ENCODE results near the gene SLC6A13.
A peak's percentile ranks its signal among the peaks of the same experiment; 100 is the strongest.
"Not testable (repeated sequence)": the region's sequence is repeated elsewhere in the genome, so short reads cannot be mapped to it uniquely, and the experiment has no call there.

Gene SLC6A13

DNA sequence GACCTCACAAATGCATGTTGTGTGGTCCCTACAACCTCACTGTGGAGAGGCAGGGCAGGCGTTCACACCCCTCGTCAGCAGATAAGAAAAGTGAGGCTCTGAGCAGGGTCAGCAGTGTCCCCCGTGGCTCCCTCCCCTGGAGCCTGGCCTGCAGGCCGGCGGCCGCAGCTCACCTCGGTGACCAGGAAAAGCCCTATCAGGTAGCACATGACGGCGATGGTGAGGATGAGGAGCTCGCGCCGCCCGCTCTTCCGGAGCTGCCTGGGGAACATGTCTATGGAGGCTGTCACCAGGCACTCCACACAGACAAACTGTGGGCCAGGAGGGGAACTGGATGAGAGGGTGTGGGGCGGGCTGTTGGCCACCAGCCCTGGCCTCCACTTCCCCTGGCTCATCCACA is 66.7 kb downstream of the SLC6A13 start:
- DNase-seq = no peak

DNA sequence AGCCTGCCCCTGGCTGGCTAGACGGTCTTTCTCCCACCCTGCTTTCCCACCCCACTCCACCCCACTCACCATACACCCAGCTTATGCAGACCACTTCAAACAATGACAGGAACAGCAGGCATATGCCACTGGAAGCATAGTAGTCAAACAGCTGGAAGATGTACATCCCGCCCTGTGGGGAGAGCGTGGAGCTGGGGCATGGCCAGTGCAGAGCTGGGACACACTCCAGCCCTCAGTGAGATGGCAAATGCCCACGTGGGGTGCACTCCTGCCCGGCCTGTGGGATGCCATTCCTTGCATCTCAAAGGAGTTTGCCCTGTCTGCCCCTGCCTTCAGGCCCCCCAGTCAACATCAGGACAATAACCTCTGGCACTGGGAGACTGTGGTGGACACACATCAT is 67.5 kb downstream of the SLC6A13 start:
- no peak for DNase-seq

DNA sequence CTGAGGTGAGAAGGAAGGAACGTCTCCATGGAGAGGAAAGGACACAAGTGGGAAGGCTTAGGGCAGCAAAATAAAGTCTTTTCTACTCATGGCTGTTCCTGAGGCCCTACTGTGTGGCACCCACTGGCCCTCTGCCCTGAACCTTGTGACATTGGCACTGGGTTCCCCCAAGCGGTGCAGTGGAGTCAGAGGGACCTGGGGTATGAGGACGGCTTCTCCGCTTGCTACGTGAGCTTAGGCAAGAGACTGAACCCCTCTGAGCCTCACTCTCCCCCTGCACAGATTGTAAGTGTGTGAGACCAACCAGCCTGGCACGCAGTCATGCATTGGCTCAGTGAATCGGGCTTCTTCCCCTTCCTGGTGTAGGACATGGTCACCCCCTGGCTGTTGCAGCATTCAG is 68.4 kb downstream of the SLC6A13 start:
- DNase-seq = no peak

DNA sequence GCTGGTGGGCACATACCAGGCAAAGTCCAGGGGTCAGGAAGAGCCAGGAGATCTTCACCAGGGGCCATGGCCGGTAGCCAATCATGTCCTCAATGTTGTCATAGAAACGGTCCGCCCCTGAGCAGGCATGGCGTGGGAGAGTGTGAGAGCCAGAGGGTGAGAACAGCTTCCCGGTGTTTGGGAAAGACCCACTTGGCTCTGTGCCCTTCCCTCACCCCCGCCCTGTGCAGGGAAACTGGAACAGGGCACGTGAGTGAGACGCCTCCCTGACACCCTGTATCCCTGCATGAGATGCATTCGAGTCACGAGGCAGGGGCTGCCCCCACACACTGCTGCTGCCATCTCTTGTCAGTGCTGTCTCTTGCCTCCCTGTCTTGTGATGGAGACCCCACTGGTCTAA is 69.4 kb downstream of the SLC6A13 start:
- DNase-seq = no peak

DNA sequence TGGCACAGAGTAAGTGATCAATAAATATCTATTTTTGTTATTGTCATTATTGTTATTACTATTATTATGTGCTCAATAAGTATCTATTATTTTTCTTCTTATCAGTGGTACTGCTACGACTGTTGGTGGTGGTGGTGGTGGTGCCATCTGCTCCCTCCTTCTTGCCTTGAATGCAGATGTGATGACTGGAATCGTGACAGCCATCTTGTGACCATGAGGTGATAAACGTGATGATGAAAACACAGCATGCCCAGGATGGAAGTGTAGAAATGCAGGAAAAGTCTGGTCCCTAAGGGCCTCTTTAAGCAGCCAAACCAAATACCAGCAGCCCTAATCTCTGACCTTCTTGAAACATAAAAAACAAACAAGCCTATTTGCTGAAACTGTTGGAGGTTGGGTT is 71.1 kb downstream of the SLC6A13 start:
- DNase-seq = no peak

DNA sequence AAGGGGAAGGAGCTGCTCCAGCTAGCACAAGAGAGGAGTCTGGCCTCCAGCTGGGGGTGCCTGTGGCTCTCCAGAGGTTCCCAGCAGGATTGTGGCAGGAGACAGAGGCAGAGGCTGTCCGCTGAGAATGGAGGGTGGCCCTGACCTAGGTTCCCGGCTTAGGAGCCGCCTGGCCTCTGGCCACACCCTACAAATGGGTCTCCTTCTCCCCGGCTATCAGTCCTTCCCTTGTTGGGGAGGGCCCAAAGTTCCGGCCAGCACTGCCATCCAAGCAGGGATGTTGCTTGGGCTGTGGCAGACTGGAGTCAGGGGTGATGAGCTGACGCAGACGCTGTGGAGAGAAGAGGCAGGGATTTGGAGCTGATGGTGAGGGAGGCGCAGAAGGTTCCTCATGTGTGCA is 71.8 kb downstream of the SLC6A13 start:
- DNase-seq = no peak

DNA sequence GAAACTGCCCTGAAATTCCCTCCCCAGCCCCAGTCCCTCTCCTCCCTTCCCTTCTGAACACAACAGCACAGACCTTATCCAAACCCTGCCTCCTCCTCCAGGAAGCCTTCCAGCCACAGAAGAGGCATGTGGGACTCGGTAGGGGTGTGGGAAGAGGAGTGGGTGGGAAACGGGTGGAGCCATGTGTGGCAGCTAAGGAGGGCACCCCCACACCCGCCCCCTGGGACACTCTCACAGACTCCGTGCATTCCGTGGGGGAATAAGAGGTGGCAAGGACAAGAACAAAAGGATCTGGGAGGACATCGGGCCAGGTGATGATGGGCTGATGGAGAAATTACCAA is 73.0 kb downstream of the SLC6A13 start:
- no peak for DNase-seq

DNA sequence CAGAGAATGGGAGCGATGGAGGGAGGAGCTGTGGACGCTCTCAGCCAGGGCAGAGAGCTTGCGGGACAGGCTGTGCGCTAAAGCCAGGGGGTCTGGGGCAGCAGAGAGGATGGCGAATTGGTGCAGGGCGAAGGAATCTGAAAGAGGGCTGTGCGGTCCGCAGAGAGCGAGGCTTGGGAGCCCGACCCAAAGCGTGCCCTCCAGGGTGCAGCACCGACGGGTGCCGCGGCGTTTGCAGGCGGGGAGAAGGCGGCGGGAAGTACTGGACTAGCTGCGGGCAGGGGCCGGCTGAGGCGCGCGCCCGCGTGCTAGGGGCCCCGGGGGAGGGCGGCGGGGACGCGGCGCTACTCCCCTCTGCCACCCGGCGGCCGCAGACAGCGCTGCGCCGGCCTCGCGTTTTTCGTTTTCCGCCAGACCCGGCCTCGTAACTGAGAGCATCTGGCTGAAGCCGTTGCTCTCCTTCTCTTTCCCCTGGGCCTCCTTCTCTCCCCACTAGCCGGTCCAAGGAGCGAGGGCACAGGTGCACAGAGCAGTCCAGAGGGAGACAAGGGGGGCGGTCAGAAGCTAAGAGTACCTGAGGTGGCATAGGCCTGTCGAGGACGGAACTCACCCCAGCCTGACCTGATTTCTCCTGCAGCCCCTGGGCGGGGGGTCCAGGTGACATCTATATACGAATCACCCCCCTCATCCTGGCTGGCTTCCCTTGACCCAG is 73.6 kb downstream of the SLC6A13 start:
- peak; percentile 20 to 81 for DNase-seq

DNA sequence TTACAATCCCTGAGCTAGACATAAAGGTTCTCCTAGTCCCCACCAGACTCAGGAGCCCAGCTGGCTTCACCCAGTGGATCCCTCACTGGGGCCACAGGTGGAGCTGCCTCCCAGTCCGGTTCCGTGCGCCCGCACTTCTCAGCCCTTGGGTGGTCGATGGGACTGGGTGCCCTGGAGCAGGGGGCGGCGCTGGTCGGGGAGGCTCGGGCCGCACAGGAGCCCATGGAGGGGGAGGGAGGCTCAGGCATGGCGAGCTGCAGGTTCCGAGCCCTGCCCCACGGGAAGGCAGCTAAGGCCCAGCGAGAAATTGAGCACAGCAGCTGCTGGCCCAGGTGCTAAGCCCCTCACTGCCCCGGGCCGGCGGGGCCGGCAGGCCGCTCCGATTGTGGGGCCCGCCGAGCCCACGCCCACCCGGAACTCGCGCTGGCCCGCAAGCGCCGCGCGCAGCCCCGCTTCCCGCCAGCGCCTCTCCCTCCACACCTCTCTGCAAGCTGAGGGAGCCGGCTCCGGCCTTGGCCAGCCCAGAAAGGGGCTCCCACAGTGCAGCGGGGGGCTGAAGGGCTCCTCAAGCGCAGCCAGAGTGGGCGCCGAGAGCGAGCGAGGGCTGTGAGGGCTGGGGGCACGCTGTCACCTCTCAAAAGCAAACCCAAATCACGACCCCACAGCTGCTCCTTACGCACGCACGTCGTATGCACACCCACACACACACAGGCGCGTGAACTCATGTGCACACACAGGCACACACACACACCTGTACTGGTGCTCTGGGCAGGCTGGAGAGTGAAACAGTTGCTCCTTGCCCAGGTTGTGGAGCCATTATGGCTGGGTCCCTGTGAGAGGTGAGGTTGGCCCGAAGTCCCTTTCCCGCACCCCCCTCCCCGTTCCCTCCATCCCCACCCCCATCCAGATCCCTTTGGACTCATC is 74.4 kb downstream of the SLC6A13 start:
- DNase-seq = not testable (repeated sequence)

DNA sequence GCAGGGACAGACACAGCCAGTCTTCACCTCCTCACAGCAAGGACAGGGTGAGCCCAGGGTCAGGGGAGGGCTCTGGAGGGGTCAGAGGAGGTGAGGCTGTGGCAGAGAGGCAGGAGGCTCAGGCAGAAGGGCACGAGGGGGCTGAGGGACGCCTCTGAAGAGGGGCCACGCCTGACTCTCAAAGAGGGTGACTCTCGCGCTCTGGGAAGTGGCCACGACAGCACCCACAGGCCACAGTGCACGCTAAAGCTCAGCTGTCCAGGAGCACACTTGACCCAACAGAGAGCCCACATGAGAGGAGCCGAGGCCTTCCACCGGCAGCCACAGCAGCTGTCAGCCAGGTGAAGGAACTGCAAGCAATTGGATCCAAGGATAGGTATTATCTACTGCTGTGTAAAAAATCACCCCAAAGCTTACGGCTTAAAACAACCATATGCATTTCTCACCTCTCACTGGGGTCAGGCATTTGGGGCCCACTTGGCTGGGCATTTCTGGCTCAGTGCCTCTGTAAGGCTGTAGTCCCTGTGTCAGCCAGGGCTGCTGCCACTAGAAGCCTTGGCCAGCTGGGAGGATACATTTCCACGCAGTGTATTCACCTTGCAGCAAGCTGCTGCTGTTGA is 76.5 kb downstream of the SLC6A13 start:
- no peak for DNase-seq

DNA sequence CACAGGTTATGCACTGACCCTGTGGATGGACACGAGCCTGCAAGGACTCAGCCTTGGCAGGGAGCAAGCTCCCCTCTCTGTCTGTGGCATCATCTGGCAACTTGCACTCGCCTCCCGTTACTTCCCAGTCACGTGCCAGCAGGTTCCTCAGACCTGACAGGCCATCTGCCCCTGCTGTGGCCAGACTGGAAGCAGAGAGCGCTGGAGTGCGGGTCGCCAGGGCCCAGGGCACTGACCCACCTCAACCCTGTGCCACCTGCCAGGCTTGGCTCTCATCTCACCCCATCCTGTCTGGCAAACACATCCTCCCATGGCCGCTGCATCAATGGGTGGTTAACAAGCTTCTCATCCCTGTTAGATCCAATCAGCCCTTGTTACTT is 77.1 kb downstream of the SLC6A13 start:
- DNase-seq = no peak

DNA sequence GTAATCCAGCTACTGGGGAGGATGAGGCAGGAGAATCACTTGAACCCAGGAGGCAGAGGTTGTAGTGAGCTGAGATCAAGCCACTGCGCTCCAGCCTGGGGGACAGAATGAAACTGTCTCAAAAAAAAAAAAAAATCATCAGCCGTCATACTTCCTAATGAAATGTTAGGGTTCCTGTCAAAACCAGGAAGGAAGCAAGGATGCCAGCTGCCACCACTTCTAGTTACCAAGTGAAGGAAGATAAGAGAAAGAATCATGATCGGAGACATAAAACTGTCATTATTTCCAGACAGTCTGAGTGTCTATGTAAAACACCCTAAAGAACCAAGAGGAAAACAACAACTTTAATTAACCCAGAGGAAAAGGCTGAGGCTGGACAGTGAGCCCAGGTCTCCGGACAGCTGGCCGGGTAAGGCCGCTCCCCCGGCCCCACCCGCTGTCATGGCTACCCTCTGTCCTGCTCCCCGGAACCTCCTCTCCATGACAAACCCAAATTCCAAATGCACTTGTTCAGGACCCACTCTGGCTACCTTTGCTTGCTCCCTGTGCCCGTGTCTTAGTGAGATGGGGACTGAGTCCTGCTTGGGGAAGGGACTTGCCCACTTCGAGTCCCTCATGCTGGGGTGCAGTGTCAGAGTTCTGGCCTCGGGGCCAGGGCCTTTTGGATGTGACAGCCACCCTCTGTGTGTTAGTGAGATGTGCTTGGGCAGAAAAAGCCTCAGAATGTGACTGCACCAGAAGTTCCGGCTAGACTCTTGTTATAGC is 77.6 kb downstream of the SLC6A13 start:
- DNase-seq = no peak

DNA sequence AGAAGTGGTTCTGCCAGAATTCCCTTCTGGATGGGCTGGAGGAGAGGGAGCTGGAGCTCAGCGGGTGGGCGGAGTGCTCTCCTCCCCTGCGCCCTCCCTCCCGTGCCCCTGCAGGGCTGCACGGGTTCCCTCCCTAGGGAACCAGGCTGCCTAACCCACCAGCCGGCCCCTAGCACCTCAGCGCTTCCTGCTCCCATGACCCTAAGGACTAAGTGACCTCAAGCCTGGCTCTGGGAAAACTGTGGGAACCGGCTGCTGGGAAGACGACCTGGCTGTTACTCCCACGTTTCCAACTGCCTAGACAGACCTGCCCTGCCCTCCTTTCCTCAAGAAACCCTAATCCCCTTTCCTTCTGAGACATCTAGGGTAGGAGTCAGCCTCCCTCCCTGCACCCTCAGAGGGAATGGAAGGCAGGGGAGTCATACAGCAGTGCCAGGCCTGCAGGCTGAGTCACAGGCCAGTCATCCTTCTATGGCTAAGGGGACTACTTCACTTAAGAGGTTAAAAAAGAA is 80.2 kb downstream of the SLC6A13 start:
- no peak for DNase-seq

DNA sequence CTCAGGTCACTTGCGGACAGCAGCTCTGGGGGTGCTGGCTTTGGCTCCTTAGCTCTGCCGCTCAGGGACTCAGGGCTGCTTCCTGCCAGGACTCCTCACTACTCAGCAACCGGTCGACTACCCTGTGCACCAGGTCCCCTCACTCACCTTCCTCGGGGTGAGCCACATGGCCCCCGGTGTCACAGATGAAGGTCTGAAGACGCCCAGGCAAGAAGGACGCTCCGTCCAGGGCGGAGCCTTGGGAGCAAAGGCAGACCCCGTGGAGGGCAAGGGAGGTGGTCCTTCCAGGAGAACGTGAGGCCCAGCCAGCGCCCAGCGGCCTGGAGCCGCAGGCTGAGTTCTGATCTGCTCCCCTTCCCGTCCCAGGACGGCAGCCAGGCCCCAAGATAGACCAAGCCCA is 80.7 kb downstream of the SLC6A13 start:
- DNase-seq = no peak

DNA sequence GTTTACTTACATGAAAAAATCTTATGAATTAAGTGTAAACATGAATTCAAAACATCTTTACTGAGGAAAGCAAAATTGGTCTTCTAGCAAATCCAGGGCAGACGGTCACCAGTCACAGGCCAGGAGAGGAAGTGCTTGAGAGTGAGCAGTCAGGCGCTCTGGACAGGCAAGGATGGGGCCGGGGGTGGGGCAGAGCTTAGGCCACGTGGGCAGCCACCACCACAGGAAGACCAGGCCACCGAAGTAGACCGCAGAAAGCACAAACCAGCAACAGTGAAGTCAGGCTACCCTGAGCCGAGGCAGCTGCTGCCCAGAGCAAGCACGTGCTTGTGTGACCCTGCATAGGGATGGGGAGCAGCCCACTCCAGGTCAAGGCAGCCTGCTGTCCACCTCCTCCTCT is 82.2 kb downstream of the SLC6A13 start:
- no peak for DNase-seq

DNA sequence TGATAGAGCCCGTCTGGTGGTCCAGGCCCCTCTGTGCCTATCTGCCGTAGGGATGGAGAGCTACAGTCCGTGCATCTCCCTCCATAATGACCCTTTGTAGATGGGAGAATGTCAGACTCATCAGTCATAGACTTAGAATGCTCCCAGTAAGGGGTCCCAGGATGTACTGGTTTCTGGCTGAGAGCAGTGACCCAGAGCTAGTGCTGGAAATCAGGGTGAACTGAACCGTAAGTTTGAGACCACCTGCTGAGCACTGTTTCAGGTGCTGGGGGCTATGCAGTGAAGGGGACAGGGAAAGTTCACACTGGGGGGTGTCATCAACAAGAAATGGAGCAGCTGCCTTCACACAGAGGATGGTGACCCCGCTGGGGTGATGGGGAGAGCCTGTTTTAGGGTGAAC is 82.8 kb downstream of the SLC6A13 start:
- no peak for DNase-seq

DNA sequence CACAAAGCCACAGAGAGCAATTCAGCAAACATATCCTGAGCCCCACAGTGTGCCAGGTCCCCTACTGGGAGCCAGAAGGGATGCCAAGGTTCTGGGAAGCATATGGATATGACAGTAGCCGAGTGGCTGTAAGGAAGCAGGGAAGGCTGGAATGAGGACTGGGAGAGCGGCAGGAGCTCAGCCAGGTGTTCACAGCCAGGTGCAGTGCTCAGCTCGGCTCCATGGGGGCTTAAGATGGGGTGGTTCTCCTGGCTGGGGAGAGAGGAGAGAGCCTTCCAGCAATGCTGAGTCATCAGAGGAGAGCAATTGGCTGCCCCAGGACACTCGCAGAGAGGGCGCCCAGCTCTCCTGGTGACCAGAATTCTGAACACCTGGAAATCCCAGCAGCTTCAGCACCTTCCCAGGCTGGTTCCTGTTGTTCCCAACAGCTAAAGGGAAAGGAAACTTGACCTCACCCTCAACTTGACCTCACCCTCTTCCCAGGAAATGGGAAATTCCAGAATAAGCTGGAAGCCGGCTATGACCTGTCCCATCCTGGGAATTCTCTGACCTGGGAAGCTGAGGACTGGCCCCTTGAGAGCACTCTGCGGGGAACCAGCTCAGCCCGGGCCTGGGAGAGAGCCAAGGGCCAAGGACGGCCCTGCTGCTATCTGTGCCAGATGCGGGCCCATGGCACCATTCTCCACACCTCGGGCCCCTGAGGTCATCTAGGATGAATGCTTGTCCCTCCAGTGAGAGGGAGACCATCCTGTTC is 83.3 kb downstream of the SLC6A13 start:
- DNase-seq = no peak

DNA sequence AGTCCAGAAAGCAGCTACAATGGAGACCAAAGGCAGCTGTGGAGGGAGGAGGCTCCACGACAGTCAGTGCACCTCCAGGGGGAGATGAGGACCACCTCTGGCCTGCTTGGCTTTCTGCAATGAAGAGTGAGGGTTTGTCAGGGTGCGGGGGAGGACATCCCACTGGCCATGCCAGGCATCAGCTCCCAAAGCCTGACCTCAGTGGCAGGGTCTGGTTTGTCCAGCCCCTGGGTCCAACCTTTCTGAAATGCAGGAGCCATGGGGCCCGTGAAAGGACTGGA is 83.9 kb downstream of the SLC6A13 start:
- DNase-seq = no peak

DNA sequence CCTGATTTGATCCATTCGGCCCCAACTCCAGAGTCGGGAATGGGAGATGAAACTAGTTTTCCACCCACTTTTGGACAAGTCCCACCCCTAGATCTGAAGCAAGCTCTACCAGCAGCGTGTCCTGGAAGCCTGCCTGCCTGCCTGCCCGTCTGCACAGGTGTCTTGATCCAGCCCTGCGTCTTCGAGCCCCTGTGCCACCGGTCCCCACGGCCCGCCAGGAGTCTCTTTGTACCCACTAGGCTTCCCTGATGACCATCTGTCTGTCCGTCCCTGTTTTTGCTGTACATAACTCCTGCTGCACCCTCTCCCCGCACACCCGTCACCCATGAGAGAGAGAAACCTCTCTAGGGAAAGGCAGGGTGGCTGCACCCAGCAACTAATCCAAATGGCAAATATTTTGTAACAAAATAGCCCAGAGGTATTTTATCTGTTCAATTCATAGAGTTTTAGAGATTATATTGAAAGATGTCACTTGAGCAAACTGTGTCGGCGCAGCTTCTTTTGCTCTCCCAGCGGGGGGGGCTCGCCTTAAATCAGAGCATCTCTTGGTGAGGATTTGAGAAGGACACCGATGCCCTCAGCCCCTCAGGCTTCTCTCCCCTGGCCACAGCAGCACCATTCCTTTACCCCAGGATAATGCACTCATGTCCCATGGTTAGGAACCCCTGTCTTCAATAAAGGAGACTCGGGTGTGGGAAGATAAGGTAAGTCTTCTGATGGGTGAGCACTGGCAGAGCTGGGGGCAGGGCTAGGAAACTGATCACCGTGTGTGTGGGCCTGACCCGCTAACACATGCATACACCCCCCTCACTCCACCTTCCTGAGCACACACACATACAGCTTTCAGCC is 84.4 kb downstream of the SLC6A13 start:
- DNase-seq = no peak

DNA sequence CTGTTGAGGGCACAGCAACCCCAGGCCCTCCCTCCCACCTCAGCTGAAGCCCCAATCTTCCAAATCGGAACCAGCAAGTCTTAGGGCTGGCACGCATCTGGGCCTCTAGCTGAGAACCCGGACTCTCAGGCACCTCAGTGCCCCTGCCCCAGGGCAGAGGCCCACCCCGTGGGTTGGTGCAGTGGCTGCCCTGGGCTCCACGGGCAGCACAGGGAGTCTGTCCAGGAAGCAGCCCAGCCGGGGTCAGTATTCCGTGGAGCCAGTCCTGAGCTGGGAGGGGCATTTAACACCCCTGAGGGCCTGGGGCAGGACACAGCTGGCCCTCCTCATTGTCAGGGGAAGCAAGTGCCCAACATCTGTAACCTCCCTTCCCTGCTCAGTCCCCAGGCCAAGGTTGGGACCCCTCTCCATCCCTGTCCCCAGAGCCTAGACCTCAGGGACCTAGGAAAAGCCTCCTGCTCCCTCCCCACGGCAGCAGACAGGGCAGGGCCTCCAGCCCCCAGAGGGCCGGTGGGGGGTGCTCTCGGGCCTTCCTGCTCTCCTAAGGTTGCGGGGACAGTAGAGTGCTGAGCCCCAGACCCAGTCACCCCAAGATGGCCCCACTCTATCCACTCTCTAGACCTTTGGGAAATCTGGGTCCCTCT is 85.2 kb downstream of the SLC6A13 start:
- no peak for DNase-seq
